ENCODE data around the gene TOR1AIP1. TPM values are rescaled to one million over a fixed set of nuclear protein-coding genes. Genes with fewer than 3 reads are reported as not detected.

The TOR1AIP1 gene
- total RNA-seq, 1 experiment from 2014 or later, result 36.1 TPM

GRCh38 chr1:179921981-179922872, 40.1 kb downstream of the TOR1AIP1 start:
- no peak for DNase-seq
- no peak overlapping the region for H3K27ac ChIP-seq
- H3K36me3 ChIP-seq, result peaks cover 27% of the 10 kb centered on the region
- H3K27me3 ChIP-seq, result no peaks in the 10 kb centered on the region
- no peaks in the 10 kb centered on the region for H3K4me1 ChIP-seq
- no peak overlapping the region for H3K4me3 ChIP-seq
- no peaks in the 10 kb centered on the region for H3K9me3 ChIP-seq (replicated peaks)

- no peaks in the 10 kb centered on the region for H3K27me3 ChIP-seq
- no peaks in the 10 kb centered on the region for H3K4me1 ChIP-seq
- no peak overlapping the region for H3K27ac ChIP-seq
- DNase-seq, result no peak
- peaks cover 21% of the 10 kb centered on the region for H3K36me3 ChIP-seq
- no peaks in the 10 kb centered on the region for H3K9me3 ChIP-seq (replicated peaks)
- no peak overlapping the region for H3K4me3 ChIP-seq
Measured at GRCh38 chr1:179923029-179923428, 40.9 kb downstream of the TOR1AIP1 start.

GRCh38 chr1:179924268-179924667, 42.2 kb downstream of the TOR1AIP1 start:
- H3K27me3 ChIP-seq, result no peaks in the 10 kb centered on the region
- H3K36me3 ChIP-seq, result peaks cover 11% of the 10 kb centered on the region; the same call in 1 of the 2 replicates
- no peak overlapping the region for H3K4me3 ChIP-seq
- no peaks in the 10 kb centered on the region for H3K9me3 ChIP-seq (replicated peaks)
- no peaks in the 10 kb centered on the region for H3K4me1 ChIP-seq
- H3K27ac ChIP-seq, result no peak overlapping the region
- no peak for DNase-seq

- Histone ChIP-seq H3K27me3 (no peaks in the 10 kb centered on the region), H3K36me3 (peaks cover 2% of the 10 kb centered on the region; the same call in 1 of the 2 replicates), H3K9me3 (replicated peaks) (no peaks in the 10 kb centered on the region), H3K4me1 (peaks cover under 1% of the 10 kb centered on the region), H3K4me3 (no peak overlapping the region), H3K27ac (no peak overlapping the region)
- DNase-seq, result no peak
Measured at GRCh38 chr1:179925302-179925701, 43.2 kb downstream of the TOR1AIP1 start.

GRCh38 chr1:179925922-179926849, 44.1 kb downstream of the TOR1AIP1 start:
- Histone ChIP-seq H3K36me3 (no peaks in the 10 kb centered on the region), H3K4me1 (peaks cover 8% of the 10 kb centered on the region), H3K27me3 (no peaks in the 10 kb centered on the region), H3K4me3 (no peak overlapping the region), H3K27ac (no peak overlapping the region), H3K9me3 (replicated peaks) (no peaks in the 10 kb centered on the region)
- no peak for DNase-seq

- Histone ChIP-seq H3K9me3 (replicated peaks) (no peaks in the 10 kb centered on the region), H3K27me3 (no peaks in the 10 kb centered on the region), H3K4me1 (peaks cover 8% of the 10 kb centered on the region), H3K27ac (no peak overlapping the region), H3K36me3 (no peaks in the 10 kb centered on the region), H3K4me3 (no peak overlapping the region)
- DNase-seq, result no peak
Measured at GRCh38 chr1:179926850-179927205, 44.7 kb downstream of the TOR1AIP1 start.

- no peak for DNase-seq
- H3K27ac ChIP-seq, result no peak overlapping the region
- no peaks in the 10 kb centered on the region for H3K27me3 ChIP-seq
- H3K36me3 ChIP-seq, result no peaks in the 10 kb centered on the region
- peaks cover 8% of the 10 kb centered on the region for H3K4me1 ChIP-seq
- no peaks in the 10 kb centered on the region for H3K9me3 ChIP-seq (replicated peaks)
- no peak overlapping the region for H3K4me3 ChIP-seq
Measured at GRCh38 chr1:179929955-179930798, 48.1 kb downstream of the TOR1AIP1 start.

GRCh38 chr1:179930867-179931266, 48.8 kb downstream of the TOR1AIP1 start:
- Histone ChIP-seq H3K36me3 (no peaks in the 10 kb centered on the region), H3K27ac (no peak overlapping the region), H3K9me3 (replicated peaks) (no peaks in the 10 kb centered on the region), H3K27me3 (no peaks in the 10 kb centered on the region), H3K4me1 (peaks cover 8% of the 10 kb centered on the region), H3K4me3 (no peak overlapping the region)
- DNase-seq, result no peak

- no peak for DNase-seq
- Histone ChIP-seq H3K36me3 (no peaks in the 10 kb centered on the region), H3K9me3 (replicated peaks) (no peaks in the 10 kb centered on the region), H3K27me3 (no peaks in the 10 kb centered on the region), H3K27ac (no peak overlapping the region), H3K4me1 (peaks cover 31% of the 10 kb centered on the region), H3K4me3 (no peak overlapping the region)
Measured at GRCh38 chr1:179933219-179933618, 51.1 kb downstream of the TOR1AIP1 start.

GRCh38 chr1:179935909-179936496, 53.9 kb downstream of the TOR1AIP1 start:
- Histone ChIP-seq H3K36me3 (no peaks in the 10 kb centered on the region), H3K4me1 (peaks cover 37% of the 10 kb centered on the region), H3K9me3 (replicated peaks) (no peaks in the 10 kb centered on the region), H3K4me3 (no peak overlapping the region), H3K27ac (peak overlapping the region; percentile 14; the same call in 1 of the 2 replicates), H3K27me3 (no peaks in the 10 kb centered on the region)
- DNase-seq, result no peak

- Histone ChIP-seq H3K4me3 (no peak overlapping the region), H3K4me1 (peaks cover 37% of the 10 kb centered on the region), H3K9me3 (replicated peaks) (no peaks in the 10 kb centered on the region), H3K27me3 (no peaks in the 10 kb centered on the region), H3K27ac (peak overlapping the region; percentile 66), H3K36me3 (no peaks in the 10 kb centered on the region)
- peak; percentile 59 to 81 for DNase-seq
Measured at GRCh38 chr1:179937668-179938254, 55.7 kb downstream of the TOR1AIP1 start.

GRCh38 chr1:179938752-179939151, 56.7 kb downstream of the TOR1AIP1 start:
- peak in 1 of 2 experiments; percentile 72 for DNase-seq
- peaks cover 37% of the 10 kb centered on the region for H3K4me1 ChIP-seq
- H3K27ac ChIP-seq, result peak overlapping the region; percentile 66
- H3K36me3 ChIP-seq, result no peaks in the 10 kb centered on the region
- H3K9me3 ChIP-seq (replicated peaks), result no peaks in the 10 kb centered on the region
- H3K4me3 ChIP-seq, result no peak overlapping the region
- no peaks in the 10 kb centered on the region for H3K27me3 ChIP-seq

- H3K4me1 ChIP-seq, result peaks cover 37% of the 10 kb centered on the region
- DNase-seq, result no peak
- H3K4me3 ChIP-seq, result no peak overlapping the region
- H3K27ac ChIP-seq, result no peak overlapping the region
- no peaks in the 10 kb centered on the region for H3K9me3 ChIP-seq (replicated peaks)
- no peaks in the 10 kb centered on the region for H3K27me3 ChIP-seq
- no peaks in the 10 kb centered on the region for H3K36me3 ChIP-seq
Measured at GRCh38 chr1:179939941-179940340, 57.9 kb downstream of the TOR1AIP1 start.

- peaks cover 31% of the 10 kb centered on the region for H3K4me1 ChIP-seq
- H3K27ac ChIP-seq, result no peak overlapping the region
- H3K27me3 ChIP-seq, result no peaks in the 10 kb centered on the region
- no peaks in the 10 kb centered on the region for H3K36me3 ChIP-seq
- no peaks in the 10 kb centered on the region for H3K9me3 ChIP-seq (replicated peaks)
- H3K4me3 ChIP-seq, result no peak overlapping the region
- DNase-seq, result no peak
Measured at GRCh38 chr1:179941454-179941853, 59.4 kb downstream of the TOR1AIP1 start.
